ENCODE data around the gene PRIM1.
"Not testable (repeated sequence)": the region's sequence is repeated elsewhere in the genome, so short reads cannot be mapped to it uniquely, and the experiment has no call there.

Gene PRIM1

DNA sequence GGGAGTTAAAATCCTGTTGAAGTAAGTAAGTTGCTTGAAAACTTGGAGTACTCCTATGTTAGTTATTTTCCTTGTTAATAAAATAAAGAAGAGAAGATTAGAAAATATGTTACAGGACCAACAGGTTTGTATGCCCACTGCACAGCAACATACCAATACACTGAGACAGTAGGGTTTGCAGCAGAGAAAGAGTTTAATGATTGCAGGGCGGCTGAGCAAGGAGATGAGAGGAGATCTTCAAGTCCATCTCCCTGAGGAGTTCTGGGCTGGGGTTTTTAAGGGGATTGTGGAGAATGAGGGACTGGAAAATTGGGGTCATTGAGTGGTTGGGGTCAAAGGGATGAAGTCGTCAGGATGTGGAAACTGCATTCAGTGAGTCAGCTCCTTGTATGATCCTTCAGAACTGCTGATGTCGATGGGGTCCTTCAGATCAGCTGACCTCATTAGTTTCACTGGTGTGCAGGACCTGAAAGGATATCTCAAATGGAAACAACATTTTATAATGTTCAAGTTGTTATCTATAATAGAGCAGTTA lies 6.7 kb upstream of the PRIM1 start:
- FAIRE-seq: no peak
- TF ChIP-seq, protein P1, sequence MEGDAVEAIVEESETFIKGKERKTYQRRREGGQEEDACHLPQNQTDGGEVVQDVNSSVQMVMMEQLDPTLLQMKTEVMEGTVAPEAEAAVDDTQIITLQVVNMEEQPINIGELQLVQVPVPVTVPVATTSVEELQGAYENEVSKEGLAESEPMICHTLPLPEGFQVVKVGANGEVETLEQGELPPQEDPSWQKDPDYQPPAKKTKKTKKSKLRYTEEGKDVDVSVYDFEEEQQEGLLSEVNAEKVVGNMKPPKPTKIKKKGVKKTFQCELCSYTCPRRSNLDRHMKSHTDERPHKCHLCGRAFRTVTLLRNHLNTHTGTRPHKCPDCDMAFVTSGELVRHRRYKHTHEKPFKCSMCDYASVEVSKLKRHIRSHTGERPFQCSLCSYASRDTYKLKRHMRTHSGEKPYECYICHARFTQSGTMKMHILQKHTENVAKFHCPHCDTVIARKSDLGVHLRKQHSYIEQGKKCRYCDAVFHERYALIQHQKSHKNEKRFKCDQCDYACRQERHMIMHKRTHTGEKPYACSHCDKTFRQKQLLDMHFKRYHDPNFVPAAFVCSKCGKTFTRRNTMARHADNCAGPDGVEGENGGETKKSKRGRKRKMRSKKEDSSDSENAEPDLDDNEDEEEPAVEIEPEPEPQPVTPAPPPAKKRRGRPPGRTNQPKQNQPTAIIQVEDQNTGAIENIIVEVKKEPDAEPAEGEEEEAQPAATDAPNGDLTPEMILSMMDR (IDR thresholded peaks at IDR 0.05; ENCODE audit: insufficient read depth, missing control alignments): no peak
- no peak for DNase-seq (ENCODE audit: insufficient read length, low spot score)

DNA sequence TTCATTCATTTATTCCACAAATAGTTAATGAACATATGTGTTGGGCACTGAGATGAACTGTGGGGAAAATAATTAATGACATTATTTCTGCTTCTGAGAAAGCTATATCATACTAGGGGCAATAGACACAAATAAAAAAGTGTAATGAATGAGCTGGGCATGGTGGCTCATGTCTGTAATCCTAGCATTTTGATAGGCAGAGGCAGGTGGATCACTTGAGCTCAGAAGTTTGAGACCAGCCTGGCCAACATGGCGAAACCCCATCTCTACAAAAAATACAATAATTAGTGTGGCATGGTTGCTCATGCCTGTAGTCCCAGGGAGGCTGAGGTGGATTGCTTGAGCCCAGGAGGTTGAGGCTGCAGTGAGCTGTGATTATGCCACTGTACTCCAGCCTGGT lies 5.8 kb upstream of the PRIM1 start:
- FAIRE-seq; DNase-seq (ENCODE audit: insufficient read length, low spot score): not testable (repeated sequence)

- FAIRE-seq: no peak
- TF ChIP-seq, protein P1 (IDR thresholded peaks at IDR 0.05; ENCODE audit: insufficient read depth, missing control alignments): no peak
- no peak for DNase-seq (ENCODE audit: insufficient read length, low spot score)
Observed at GRCh38 chr12:56753566-56753965, 1.4 kb upstream of the PRIM1 start.

DNA sequence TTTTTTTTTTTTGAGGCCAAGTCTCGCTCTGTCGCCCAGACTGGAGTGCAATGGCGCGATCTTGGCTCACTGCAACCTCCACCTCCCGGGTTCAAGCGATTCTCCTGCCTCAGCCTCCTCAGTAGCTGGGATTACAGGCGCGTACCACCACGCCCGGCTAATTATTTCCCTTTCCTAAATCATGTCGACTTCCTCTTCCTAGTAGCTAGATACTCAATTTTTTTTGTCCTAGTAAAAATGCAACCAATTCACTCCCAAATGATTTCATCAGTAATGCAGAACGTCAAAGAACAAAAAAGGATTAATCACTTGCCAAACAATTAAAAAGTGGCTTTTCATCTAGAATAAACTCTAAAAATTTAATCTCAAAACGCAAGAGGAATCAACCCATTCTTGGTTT lies 1.5 kb downstream of the PRIM1 start:
- DNase-seq (ENCODE audit: insufficient read length, low spot score); FAIRE-seq: not testable (repeated sequence)

DNA sequence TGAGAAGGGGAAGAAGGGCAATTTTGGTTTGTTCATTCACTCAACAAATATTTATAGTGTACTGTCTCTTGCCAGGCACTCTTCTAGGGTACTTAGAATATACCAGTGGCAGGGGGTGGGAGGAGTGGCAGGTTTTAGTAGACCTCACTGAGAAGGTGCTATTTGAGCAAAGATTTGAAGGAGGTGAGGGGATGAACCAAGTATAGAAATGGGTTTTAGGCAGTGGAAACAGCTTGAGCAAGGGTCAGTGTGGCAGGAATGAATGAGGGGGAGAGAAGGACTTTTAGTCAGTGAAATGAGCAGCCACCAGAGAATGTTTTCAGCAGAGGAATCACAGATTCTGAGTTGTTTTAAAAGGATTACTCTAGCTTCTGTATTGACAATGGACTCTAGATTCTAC lies 2.3 kb downstream of the PRIM1 start:
- DNase-seq (ENCODE audit: insufficient read length, low spot score) (no peak), FAIRE-seq (no peak)
- TF ChIP-seq, protein P1 (IDR thresholded peaks at IDR 0.05; ENCODE audit: insufficient read depth, missing control alignments): no peak

DNA sequence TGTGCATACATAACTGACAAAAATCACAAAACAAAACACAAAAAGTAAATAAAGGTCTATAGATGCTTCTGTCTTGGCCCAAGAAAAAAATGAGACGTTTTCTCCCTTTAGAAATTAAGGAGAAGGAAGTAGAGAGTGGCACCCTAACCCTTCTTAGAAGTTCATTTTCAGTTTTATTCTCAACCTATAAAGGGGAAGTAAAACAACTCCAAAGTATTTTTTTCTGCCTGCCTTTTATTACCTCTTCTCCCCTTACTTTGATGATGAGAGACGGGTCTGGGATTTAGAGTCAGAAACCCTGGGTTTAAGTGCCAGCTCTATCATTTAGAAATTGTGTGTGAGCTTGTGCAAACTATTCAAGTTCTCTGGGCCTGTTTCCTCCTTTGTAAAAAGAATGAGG lies 2.8 kb downstream of the PRIM1 start:
- no peak for FAIRE-seq

GRCh38 chr12:56728139-56728861 lies 23.8 kb downstream of the PRIM1 start:
- DNase-seq (ENCODE audit: insufficient read length, low spot score) (no peak), FAIRE-seq (no peak)
- TF ChIP-seq, protein P1 (IDR thresholded peaks at IDR 0.05; ENCODE audit: insufficient read depth, missing control alignments): no peak

More for the DNA sequence above, 2.8 kb downstream of the PRIM1 start:
- TF ChIP-seq, protein P1 (IDR thresholded peaks at IDR 0.05; ENCODE audit: insufficient read depth, missing control alignments): no peak
- DNase-seq (ENCODE audit: insufficient read length, low spot score): no peak

DNA sequence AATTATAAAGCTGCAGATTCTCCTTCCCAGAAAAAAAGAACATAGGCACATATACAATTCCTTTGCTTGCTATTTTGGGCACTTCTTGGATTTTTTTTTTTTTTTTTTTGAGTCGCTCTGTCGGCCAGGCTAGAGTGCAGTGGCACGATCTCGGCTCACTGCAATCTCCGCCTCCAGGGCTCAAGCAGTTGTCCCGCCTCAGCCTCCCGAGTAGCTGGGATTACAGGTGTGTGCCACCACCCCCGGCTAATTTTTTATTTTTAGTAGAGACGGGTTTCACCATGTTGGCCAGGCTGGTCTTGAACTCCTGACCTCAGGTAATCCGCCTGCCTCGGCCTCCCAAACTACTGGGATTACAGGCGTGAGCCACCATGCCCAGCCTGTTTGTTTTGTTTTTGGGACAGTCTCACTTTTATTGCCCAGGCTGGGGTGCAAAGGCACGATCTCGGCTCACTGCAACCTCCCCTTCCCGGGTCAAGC lies 25.9 kb downstream of the PRIM1 start:
- not testable (repeated sequence) for DNase-seq (ENCODE audit: insufficient read length, low spot score); FAIRE-seq

DNA sequence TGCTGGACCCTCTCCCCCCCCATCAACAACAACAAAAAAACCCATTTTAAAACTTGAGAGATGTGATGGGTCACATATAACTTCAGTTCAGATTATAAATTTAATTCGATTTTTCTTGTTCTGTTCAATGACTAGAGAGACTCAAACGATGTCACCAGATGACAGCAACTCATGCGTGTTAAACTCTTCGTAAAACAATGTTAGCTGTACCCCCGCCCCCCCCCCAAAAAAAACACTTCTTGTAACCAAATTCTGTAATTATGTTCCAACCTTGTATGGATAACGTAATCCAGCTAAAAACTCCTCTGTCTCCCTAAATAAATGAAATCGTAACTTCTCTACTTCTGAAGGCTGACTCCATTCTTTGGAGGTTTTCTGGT lies 26.4 kb downstream of the PRIM1 start:
- DNase-seq (ENCODE audit: insufficient read length, low spot score) (no peak), FAIRE-seq (no peak)
- TF ChIP-seq, protein P1 (IDR thresholded peaks at IDR 0.05; ENCODE audit: insufficient read depth, missing control alignments): no peak
